A673 (cell line): ENCODE measurements around the gene HNMT.

Experiments used
- CTCF ChIP-seq: fragments of 300-800, 200-600 bp; sonication (generic); conservative IDR thresholded peaks from 2 replicates; pipeline ENCODE4 v1.5.1; 2017; ENCODE audit warnings: low read depth, mild to moderate bottlenecking, antibody characterized with exemption, low read length, moderate library complexity, mixed read lengths
- EZH2 ChIP-seq: fragments of 200-600 bp; sonication (generic); IDR thresholded peaks from 2 replicates; pipeline ENCODE4 v1.6.1; 2017; ENCODE audit warnings: borderline replicate concordance, low read depth, mild to moderate bottlenecking, mixed read lengths, antibody characterized with exemption, low read length; ENCODE audit not compliant: poor library complexity, severe bottlenecking

GRCh38 chr2:138023976-138024375, 59.7 kb downstream of the HNMT start:
- TF ChIP-seq CTCF (no peak), EZH2 (no peak)
